Measurements from ENCODE around the gene GPR37.

The GPR37 gene

DNA sequence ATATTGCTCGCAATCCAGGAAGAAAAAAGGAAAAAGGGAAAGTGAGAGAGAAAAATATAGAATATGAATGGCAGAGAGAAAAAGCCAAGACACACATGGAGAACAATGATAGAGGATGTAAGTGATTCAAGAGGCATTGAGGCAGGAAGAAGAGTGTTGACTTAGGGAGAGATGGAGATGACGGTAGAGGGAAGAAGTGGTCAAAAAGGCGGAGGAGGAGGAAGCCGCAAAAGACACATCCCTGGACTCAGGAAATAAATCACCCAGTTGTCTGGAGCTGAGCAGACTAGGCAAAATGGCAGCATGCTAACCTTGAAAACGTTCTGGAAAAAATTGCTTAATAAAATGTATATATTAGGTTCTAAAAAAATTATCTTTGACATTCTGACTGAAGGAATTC, 17.7 kb upstream of the GPR37 start:
- TF ChIP-seq, protein P1, sequence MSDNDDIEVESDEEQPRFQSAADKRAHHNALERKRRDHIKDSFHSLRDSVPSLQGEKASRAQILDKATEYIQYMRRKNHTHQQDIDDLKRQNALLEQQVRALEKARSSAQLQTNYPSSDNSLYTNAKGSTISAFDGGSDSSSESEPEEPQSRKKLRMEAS (IDR thresholded peaks at IDR 0.05; ENCODE audit: low read depth, low read length), result no peak
- no peak for TF ChIP-seq MYC (IDR thresholded peaks at IDR 0.05; ENCODE audit: low read depth, low read length)
- no peak for DNase-seq (ENCODE audit: low read depth)
- no peak overlapping the region for H3K4me3 ChIP-seq (ENCODE audit: low read depth, low read length)

DNA sequence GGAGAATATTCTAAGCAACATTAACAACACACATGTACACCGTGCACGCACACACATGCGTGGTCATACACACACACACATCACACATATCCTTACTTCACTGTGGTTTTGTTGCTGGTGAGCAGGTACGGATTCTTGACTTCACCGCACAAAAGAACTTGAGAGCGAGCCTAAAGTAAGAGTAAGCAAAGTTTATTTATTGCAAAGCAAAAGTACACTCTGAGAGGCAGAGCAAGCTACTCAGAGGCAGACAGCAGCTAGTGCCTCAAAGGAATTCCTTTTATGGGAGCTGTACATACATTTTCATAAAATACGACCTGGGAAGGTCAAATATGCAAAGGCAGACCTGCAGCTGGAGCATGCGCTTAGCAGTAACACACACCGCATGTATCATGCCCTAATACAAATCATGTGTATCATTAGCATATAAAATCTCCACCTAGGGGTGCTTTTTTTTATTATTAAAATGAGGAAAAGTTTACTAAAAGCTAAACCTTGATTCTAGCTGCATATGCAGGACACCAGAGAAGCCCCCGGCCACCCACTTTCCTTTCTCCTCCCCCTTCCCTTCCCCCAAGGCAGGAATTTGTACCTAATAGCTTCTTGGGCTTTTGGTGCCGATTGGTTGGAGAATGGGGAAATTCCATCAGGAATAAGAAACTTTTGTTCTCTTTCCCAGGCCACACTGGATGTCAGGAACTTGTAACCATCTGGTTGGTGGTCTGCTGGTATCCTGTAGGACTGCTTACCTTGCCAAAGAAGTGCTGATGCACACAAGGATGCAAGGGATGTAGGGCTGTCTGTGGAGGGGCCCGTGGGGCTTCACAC, 16.5 kb upstream of the GPR37 start:
- DNase-seq (ENCODE audit: low read depth), result no peak
- no peak overlapping the region for H3K4me3 ChIP-seq (ENCODE audit: low read depth, low read length)
- TF ChIP-seq, protein P1 (IDR thresholded peaks at IDR 0.05; ENCODE audit: low read depth, low read length), result no peak
- TF ChIP-seq POLR2A (IDR thresholded peaks at IDR 0.05; ENCODE audit: extremely low read depth, insufficient read length), result no peak
- TF ChIP-seq, protein P2, sequence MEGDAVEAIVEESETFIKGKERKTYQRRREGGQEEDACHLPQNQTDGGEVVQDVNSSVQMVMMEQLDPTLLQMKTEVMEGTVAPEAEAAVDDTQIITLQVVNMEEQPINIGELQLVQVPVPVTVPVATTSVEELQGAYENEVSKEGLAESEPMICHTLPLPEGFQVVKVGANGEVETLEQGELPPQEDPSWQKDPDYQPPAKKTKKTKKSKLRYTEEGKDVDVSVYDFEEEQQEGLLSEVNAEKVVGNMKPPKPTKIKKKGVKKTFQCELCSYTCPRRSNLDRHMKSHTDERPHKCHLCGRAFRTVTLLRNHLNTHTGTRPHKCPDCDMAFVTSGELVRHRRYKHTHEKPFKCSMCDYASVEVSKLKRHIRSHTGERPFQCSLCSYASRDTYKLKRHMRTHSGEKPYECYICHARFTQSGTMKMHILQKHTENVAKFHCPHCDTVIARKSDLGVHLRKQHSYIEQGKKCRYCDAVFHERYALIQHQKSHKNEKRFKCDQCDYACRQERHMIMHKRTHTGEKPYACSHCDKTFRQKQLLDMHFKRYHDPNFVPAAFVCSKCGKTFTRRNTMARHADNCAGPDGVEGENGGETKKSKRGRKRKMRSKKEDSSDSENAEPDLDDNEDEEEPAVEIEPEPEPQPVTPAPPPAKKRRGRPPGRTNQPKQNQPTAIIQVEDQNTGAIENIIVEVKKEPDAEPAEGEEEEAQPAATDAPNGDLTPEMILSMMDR (IDR thresholded peaks at IDR 0.05; ENCODE audit: low read depth, low read length), result no peak
- TF ChIP-seq MYC (IDR thresholded peaks at IDR 0.05; ENCODE audit: low read depth, low read length), result no peak

DNA sequence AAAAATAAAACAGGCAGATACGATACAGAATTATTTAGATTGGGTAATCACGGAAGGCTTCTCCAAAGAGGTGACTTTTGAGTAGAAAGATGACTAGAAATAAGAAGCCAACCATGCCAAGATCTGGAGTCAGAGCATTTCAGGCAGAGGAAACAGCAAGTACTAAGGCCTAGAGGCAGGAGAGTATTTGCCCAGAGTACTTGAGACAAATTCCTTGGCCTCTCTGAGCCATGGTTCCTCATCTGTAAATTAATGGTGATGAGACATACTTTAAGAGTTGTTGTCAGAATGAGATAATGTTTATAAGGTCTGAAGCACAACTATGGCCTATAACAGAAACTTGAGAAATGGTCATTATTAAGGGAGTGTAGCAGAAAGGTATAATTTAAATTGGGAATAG, 15.8 kb upstream of the GPR37 start:
- TF ChIP-seq, protein P1 (IDR thresholded peaks at IDR 0.05; ENCODE audit: low read depth, low read length), result no peak
- TF ChIP-seq POLR2A (IDR thresholded peaks at IDR 0.05; ENCODE audit: extremely low read depth, insufficient read length) (no peak), MYC (IDR thresholded peaks at IDR 0.05; ENCODE audit: low read depth, low read length) (no peak)
- TF ChIP-seq, protein P2 (IDR thresholded peaks at IDR 0.05; ENCODE audit: low read depth, low read length), result no peak
- no peak overlapping the region for H3K4me3 ChIP-seq (ENCODE audit: low read depth, low read length)
- DNase-seq (ENCODE audit: low read depth), result no peak

DNA sequence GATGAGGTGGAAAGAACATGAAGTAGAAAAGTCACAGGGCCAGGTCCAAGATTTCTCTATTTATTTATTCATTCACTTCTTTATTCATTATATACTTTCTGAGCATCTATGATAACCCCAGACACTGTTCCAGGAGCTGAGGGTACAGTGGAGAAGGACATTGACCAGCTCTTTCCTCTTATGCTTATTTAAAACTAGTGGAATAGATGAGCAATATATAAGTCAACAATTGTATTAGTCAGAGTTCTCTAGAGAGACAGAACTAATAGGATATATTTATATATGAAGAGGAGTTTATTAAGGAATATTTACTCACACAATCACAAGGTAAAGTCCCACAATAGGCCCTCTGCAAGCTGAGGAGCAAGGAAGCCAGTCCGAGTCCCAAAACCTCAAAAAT, 15.0 kb upstream of the GPR37 start:
- no peak for DNase-seq (ENCODE audit: low read depth)
- TF ChIP-seq MYC (IDR thresholded peaks at IDR 0.05; ENCODE audit: low read depth, low read length) (no peak), POLR2A (IDR thresholded peaks at IDR 0.05; ENCODE audit: extremely low read depth, insufficient read length) (no peak)
- TF ChIP-seq, protein P2 (IDR thresholded peaks at IDR 0.05; ENCODE audit: low read depth, low read length), result no peak
- TF ChIP-seq, protein P1 (IDR thresholded peaks at IDR 0.05; ENCODE audit: low read depth, low read length), result no peak
- H3K4me3 ChIP-seq (ENCODE audit: low read depth, low read length), result no peak overlapping the region

DNA sequence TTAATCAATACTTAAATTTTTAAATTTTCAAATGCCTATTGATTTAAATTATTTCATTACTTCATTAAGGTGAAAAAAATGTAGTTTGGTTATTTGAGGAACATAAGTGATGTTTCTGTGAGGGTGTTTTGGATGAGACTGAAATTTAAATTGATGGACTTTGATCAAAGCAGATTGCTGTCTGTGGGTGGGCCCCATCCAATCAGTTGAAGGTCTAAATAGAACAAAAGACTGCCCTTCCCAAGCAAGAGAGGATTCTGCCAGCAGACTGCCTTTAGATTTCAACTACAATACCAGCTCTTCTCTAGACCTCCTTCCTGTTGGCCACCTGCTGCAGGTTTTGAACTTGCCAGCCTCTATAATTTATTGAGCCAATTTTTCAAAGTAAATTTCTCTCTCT, 14.5 kb upstream of the GPR37 start:
- DNase-seq (ENCODE audit: low read depth), result no peak
- H3K4me3 ChIP-seq (ENCODE audit: low read depth, low read length), result no peak overlapping the region
- TF ChIP-seq MYC (IDR thresholded peaks at IDR 0.05; ENCODE audit: low read depth, low read length) (no peak), POLR2A (IDR thresholded peaks at IDR 0.05; ENCODE audit: extremely low read depth, insufficient read length) (no peak)
- TF ChIP-seq, protein P1 (IDR thresholded peaks at IDR 0.05; ENCODE audit: low read depth, low read length), result no peak
- TF ChIP-seq, protein P2 (IDR thresholded peaks at IDR 0.05; ENCODE audit: low read depth, low read length), result no peak

DNA sequence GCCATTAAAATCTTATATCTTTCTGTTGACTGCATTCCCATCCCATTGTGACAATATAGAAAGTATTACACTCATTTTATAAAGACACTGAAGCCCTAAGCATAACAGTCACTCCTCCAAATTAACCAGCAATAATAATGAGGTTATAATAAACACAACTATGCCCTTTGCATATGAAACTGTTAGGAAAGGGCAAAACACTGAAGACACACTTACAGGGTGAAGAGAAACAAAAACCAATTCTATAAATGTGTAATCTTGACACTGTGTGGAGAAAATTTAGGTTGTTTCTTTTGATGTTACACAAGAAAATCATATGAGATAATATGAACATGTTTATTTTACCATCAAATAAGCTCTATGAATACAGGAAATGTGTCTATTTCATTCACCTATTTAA, 14.0 kb upstream of the GPR37 start:
- DNase-seq (ENCODE audit: low read depth), result no peak
- H3K4me3 ChIP-seq (ENCODE audit: low read depth, low read length), result no peak overlapping the region
- no peak for TF ChIP-seq POLR2A (IDR thresholded peaks at IDR 0.05; ENCODE audit: extremely low read depth, insufficient read length)
- TF ChIP-seq, protein P2 (IDR thresholded peaks at IDR 0.05; ENCODE audit: low read depth, low read length), result no peak

Data from NB4 (cell line).